GM18951 (cell line): ENCODE data around the gene LRP1B.

Source experiments
- POLR2A ChIP-seq: IDR thresholded peaks from 4 replicates; pipeline ENCODE4 v1.6.1; 2011; ENCODE audit warnings: mild to moderate bottlenecking; ENCODE audit not compliant: insufficient read length, insufficient read depth; ENCODE audit errors: extremely low read depth
- in situ Hi-C: fragments of 300-500 bp; cut with MboI; formaldehyde crosslinking; loops from one replicate; pipeline ENCODE4 v1.12.0; 2022; ENCODE audit warnings: low sequenced_read_pairs, mixed read lengths, inconsistent platforms; ENCODE audit not compliant: unreplicated experiment

LRP1B gene

DNA sequence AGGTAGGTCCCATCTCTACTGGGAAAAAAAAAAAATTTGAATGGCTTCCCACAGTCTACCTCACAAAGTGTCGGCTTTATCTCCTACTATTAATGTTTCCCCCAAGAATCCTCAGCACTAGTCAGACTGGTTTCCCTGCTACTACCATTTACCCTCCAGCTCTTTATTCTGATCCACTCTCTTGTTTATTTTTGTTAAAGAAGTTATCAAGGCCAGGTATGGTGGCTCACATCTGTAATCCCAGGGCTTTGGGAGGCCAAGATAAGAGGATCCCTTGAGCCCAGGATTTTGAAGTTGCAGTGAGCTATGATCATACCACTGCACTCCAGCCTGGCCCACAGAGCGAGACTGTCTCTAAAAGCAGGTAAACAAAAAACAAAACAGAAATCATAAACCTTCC is 1275.3 kb downstream of the LRP1B start:
- in situ Hi-C loops = no loop called here
- TF ChIP-seq POLR2A = no peak

DNA sequence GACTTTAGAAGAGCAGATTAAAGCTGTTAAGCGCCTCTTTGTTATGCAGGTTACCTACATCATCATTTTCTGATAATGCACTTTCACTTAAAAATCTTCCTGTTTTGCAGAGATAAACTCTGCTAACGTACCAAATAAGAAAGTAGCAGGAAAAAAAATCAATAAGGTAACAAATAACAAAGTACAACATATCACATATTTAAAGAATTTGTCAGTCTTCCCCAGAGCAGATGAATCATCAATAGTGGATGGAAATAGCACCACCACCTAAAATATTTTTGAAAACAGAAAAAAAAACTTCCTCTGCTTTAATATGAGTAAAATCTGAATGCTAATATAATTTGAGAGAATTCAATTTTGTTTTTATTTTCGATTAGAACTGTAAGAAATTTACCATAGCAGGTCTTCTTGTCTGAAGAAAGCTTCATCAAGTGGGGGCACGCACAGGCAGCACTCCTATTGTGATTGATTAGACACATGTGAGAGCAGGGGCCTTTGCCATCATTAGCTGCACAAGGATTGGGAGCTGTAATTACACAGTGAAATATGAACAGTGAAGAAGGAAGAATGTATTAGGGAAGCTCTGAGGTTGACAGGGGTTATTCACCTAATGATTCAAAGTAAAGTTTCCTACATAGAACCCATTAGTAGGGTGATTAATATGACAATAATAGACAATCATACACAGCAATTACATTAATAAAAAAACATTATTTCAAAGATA is 1279.4 kb downstream of the LRP1B start:
- TF ChIP-seq POLR2A = no peak
- in situ Hi-C loops = no loop called here

DNA sequence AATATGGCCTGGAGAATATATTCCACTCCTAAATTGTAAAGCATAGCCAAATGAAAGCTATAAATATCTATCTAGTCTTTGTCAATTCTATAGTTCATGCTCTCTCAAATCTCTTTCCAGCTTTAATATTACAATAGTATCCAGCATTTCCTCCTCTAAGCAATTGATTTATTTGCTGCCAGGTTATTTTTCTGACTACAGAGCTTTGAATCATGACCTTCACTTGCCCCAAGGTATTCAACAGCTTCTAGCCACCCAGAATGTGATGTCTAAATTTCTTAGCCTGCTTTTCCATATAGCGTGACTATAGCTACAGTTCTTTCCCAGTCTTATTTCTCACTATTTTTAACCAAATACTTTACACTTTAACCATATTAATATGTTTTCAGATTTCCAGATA is 1287.6 kb downstream of the LRP1B start:
- no peak for TF ChIP-seq POLR2A
- in situ Hi-C loops = no loop called here

DNA sequence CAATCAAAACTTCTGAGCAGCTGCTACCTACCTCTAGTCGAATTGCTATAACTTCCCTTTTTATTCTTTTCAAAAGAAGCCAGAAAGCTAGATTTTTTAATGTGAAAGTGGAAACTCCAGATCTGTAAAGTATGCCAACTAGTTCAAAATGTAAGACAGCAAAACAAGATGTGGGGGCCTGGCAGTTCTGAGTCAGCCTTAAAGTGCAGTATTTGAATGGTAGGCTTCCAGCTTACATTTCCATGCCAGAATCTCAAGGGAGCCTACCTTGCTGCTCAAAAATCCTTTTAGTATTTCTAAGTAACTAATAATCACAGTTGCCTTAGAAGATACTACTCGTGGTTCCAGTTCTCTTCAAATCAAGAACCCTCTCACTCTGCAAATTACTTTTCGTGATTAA is 1288.7 kb downstream of the LRP1B start:
- no peak for TF ChIP-seq POLR2A
- in situ Hi-C loops = no loop called here

DNA sequence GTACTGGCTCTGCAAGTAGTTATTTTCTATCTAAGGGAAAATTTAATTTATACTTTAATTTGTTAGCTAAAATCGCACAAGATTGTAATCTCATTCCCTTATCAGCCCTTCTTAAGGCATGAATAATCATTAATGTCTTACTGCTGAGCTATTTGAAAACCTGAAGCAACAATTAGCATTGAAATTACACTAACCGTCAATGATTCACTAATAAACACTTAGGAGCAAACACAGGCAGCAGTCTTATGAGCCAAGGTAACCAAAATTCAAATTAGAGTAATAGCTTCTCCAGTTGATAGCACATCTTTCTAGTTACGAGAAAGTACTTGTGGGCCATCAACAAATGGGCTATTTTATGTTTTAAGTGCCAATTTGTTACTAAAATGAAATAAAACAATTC is 1289.7 kb downstream of the LRP1B start:
- in situ Hi-C loops = no loop called here
- TF ChIP-seq POLR2A = no peak

DNA sequence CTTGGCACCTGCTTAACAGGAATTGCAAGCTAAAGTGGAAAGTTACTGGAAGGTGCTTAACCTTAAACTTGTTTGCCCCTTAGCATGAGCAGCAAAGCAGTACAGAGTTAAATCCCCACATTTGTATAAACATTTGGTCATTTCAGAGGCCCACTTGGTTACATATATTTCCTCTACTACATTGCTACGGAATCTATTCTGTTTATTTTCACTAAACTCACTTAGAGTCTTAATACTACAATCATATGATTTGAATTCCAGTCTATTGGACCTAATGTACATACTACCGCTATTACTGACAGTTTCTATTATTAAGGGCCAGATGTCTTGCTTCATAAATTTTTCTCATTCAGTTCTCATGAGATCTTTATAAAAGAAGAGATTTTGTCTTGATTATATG is 1294.0 kb downstream of the LRP1B start:
- TF ChIP-seq POLR2A = no peak
- in situ Hi-C loops = no loop called here

DNA sequence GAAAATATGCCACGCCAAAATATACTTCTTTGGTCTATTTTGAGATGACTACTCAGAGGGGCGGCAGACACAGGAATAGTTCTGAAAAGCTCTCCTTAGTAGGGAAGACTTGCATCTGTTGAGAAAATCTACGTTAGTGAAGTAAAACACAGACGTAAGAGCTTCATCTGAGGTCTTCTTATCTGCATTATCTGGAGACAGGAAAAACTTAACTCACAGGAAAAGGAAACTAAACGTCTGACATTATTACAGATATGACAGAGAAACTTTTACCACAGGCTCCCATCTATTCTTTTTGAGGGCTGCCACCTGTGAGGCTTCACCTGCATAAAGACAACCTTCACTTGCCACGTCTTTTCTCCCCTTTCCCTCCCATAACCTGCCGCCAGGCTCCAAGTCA is 1295.7 kb downstream of the LRP1B start:
- in situ Hi-C loops = no loop called here
- TF ChIP-seq POLR2A = no peak

DNA sequence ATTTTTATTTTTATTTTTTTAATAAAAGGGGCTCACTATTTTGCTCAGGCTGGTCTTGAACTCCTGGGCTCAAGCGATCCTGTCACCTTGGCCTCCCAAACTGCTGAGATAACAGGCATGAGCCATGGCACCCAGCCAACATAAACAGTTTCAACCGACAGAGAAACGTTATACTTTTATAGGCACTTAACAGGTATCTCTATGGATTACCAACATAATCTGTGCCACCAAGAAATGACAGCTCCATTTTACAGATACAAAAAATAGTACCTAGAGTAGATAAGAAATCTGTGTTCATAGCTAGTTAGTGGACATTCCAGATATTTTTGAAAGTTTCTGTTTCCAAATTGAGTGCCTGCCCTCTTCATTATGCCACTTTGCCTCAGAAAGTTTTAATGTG is 1316.7 kb downstream of the LRP1B start:
- TF ChIP-seq POLR2A = no peak
- in situ Hi-C loops = no loop called here

DNA sequence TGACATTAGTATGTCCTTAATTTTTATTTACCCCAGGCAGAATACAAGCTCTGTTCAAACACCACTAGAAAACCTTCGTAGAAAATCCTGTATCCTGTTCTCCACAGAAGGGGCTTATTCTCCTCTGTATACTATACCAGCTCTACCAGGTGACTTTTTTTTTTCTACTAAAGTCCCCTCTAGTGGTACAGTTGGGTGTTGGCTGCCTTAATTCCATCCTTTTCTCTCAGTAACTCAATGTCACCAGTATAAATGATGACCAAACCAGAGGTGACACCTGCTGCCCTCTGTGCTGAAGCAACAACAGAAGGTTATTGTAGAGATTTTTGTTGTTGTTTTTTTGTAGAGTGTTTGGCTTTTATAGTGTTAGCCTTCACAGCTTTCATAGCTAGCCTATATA is 1322.0 kb downstream of the LRP1B start:
- no peak for TF ChIP-seq POLR2A
- in situ Hi-C loops = no loop called here

DNA sequence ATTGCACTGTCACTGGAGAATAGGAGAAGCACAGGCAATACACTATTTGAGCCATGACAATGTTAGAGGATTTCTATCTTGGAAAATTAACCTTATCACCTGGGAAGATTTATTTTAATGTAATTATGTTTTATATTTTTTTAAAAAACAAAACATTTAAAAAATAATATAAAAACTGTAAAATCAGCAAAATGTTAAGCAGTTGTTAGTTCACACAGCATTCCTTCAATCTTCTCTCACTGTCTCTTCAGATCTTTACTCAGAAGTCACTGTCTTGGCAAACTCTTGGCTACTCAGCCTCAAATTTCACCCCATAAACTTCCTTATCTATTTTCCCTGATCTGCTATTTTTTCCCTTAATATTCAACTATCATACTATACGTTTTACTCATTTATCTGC is 1322.6 kb downstream of the LRP1B start:
- TF ChIP-seq POLR2A = no peak
- in situ Hi-C loops = no loop called here

DNA sequence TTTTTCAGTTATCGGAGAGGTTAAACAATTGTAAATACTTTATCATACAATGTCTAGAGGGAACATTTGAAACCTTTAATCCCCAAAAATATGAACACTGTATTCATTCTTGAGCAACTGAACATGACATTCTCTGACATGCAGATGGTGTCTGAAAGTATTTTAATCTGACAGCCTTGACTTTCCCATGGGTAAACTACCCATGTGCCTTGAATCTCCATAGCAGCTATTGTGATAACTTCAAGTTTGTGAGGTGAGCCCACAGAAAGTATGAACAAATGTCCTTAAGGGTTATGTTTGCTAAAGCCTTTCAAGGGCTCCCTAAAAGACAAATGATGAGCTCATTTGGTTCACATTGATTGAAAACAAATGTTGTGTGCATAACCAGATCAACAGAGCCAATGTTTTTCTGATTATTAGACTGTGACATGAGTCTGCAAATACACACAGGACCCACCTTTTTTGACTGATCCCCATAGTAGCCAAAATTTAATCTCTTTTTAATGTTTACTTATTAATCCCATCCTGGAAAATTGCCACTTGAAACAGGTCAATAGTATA is 1326.0 kb downstream of the LRP1B start:
- in situ Hi-C loops = no loop called here
- no peak for TF ChIP-seq POLR2A

DNA sequence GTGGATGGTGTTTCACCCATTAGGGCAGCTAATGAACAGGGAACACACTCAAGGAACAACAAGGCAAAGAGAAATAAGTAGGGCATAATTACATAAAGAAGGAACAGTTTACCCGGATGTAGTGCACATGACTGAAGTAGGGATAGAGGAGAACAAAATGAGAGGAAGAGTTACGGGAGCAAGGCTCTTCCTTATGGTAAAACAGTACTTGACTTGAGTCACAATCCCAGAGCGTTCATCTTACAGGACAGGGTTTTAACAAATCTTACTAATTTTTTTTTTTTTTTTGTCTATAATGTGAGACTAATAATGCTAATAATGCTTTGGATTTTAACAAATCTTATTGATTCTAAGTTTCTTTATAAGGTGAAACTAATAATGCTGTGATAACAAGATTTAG is 1329.5 kb downstream of the LRP1B start:
- no peak for TF ChIP-seq POLR2A
- in situ Hi-C loops = no loop called here

DNA sequence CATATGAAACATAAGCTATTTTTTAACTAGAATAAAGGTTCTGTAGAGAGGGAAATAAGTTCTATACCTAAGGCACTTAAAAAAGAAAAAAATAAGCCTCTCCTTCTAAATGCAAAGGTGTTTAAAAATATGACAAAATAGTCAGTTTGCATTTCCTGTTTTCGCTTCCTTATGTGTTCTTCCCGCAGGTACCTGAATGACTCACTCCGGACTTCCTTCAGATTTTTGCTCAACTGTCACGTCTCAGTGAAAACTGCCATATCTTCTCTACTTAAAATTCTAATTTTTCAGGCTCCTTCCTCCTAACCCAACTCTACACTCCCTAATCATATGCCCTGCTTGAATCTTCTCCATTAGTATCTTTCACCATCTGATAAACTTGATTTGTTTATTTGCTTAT is 1333.1 kb downstream of the LRP1B start:
- in situ Hi-C loops = no loop called here
- TF ChIP-seq POLR2A = no peak

DNA sequence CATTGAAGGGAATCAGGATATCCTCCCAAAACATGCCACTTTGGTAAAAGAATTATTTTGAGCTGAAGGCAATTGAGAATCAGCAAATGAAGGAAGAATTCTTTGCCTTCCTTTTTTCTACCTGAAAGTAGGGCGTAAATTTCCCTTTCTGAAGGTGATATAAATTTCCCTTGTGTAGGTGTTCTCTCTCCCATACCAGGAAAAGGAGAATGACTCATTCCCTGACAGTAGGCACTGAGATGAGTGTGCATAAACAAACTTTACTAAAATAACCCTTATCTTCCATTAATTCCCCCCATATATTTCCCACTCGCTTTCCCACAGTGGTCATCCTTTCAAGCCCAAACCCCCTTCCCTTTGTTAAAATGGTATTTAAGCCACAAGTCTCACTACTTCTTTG is 1339.0 kb downstream of the LRP1B start:
- in situ Hi-C loops = no loop called here
- no peak for TF ChIP-seq POLR2A
